GM19372 (cell line): ENCODE data around the gene ZNF821.
"Not testable (repeated sequence)": the region's sequence is repeated elsewhere in the genome, so short reads cannot be mapped to it uniquely, and the experiment has no call there.

Experiments used
- ATAC-seq: cut with Tn5 transposase; IDR thresholded peaks from one replicate; pipeline ENCODE4 v1.9.1; 2021; ENCODE audit warnings: mild to moderate bottlenecking, low read depth, moderate library complexity; ENCODE audit not compliant: unreplicated experiment

Gene ZNF821

GRCh38 chr16:71883849-71884638 is at the start of gene ZNF821:
Gene ZNF821, minus strand, starts transcription at chr16:71884182. Its CDS starts 4,236 bp downstream, at chr16:71879946.
- ATAC-seq: peak; percentile 48

- no peak for ATAC-seq
These were observed 49.0 kb upstream of the ZNF821 start for GRCh38 chr16:71933017-71933416.

- ATAC-seq: no peak
These were observed 47.6 kb upstream of the ZNF821 start for GRCh38 chr16:71931599-71931998.

GRCh38 chr16:71931001-71931400 is 47.0 kb upstream of the ZNF821 start:
- ATAC-seq: no peak

- no peak for ATAC-seq
These were observed 46.1 kb upstream of the ZNF821 start for GRCh38 chr16:71930013-71930563.

- ATAC-seq: no peak
These were observed 45.1 kb upstream of the ZNF821 start for GRCh38 chr16:71929048-71929447.

- no peak for ATAC-seq
These were observed 43.8 kb upstream of the ZNF821 start for GRCh38 chr16:71927787-71928186.

GRCh38 chr16:71927383-71927782 is 43.4 kb upstream of the ZNF821 start:
- no peak for ATAC-seq

GRCh38 chr16:71924710-71925109 is 40.7 kb upstream of the ZNF821 start:
- ATAC-seq: no peak

- no peak for ATAC-seq
These were observed 40.1 kb upstream of the ZNF821 start for GRCh38 chr16:71923941-71924690.

- ATAC-seq: no peak
These were observed 36.7 kb upstream of the ZNF821 start for GRCh38 chr16:71920658-71921057.

GRCh38 chr16:71919035-71919434 is 35.1 kb upstream of the ZNF821 start:
- peak; percentile 92 for ATAC-seq

GRCh38 chr16:71917900-71918299 is 33.9 kb upstream of the ZNF821 start:
- no peak for ATAC-seq

- no peak for ATAC-seq
These were observed 32.5 kb upstream of the ZNF821 start for GRCh38 chr16:71916397-71916920.

GRCh38 chr16:71915350-71915749 is 31.4 kb upstream of the ZNF821 start:
- no peak for ATAC-seq

GRCh38 chr16:71914802-71915201 is 30.8 kb upstream of the ZNF821 start:
- no peak for ATAC-seq

- ATAC-seq: no peak
These were observed 28.7 kb upstream of the ZNF821 start for GRCh38 chr16:71912534-71913275.

- no peak for ATAC-seq
These were observed 27.1 kb upstream of the ZNF821 start for GRCh38 chr16:71911121-71911520.

- not testable (repeated sequence) for ATAC-seq
These were observed 21.8 kb upstream of the ZNF821 start for GRCh38 chr16:71905765-71906164.

GRCh38 chr16:71904239-71904638 is 20.3 kb upstream of the ZNF821 start:
- no peak for ATAC-seq

- no peak for ATAC-seq
These were observed 19.6 kb upstream of the ZNF821 start for GRCh38 chr16:71903608-71904007.
